HuH-7.5 (cell line): ENCODE measurements around the gene PEX11G.

Experiments used
- DNase-seq: peaks from one replicate; pipeline ENCODE4 v3.0.0; 2011; ENCODE audit warnings: low spot score

The PEX11G gene

GRCh38 chr19:7492558-7492957 lies 3.7 kb upstream of the PEX11G start:
- DNase-seq, result no peak

GRCh38 chr19:7492142-7492541 lies 3.3 kb upstream of the PEX11G start:
- no peak for DNase-seq

GRCh38 chr19:7489609-7490044 lies 792 bp upstream of the PEX11G start:
- no peak for DNase-seq

GRCh38 chr19:7486923-7487322 lies 1.9 kb downstream of the PEX11G start:
- DNase-seq, result no peak

- DNase-seq, result no peak
Observed at GRCh38 chr19:7483720-7484201, 5.1 kb downstream of the PEX11G start.

GRCh38 chr19:7482584-7483439 lies 6.0 kb downstream of the PEX11G start:
- no peak for DNase-seq

GRCh38 chr19:7480970-7481255 lies 7.9 kb downstream of the PEX11G start:
- DNase-seq, result no peak

GRCh38 chr19:7480222-7480969 lies 8.4 kb downstream of the PEX11G start:
- no peak for DNase-seq

- DNase-seq, result no peak
Observed at GRCh38 chr19:7478843-7479227, 10.0 kb downstream of the PEX11G start.

- DNase-seq, result no peak
Observed at GRCh38 chr19:7478173-7478842, 10.5 kb downstream of the PEX11G start.

GRCh38 chr19:7477758-7478157 lies 11.1 kb downstream of the PEX11G start:
- DNase-seq, result no peak

- no peak for DNase-seq
Observed at GRCh38 chr19:7476777-7477494, 11.9 kb downstream of the PEX11G start.

- no peak for DNase-seq
Observed at GRCh38 chr19:7476241-7476640, 12.6 kb downstream of the PEX11G start.

GRCh38 chr19:7475665-7476064 lies 13.2 kb downstream of the PEX11G start:
- no peak for DNase-seq

GRCh38 chr19:7471696-7472615 lies 16.9 kb downstream of the PEX11G start:
- DNase-seq, result no peak

GRCh38 chr19:7470540-7471305 lies 18.1 kb downstream of the PEX11G start:
- no peak for DNase-seq

- DNase-seq, result no peak
Observed at GRCh38 chr19:7469669-7470285, 19.1 kb downstream of the PEX11G start.

GRCh38 chr19:7468840-7469239 lies 20.0 kb downstream of the PEX11G start:
- DNase-seq, result no peak

GRCh38 chr19:7467009-7467989 lies 21.5 kb downstream of the PEX11G start:
- DNase-seq, result no peak
